EL (cell line): ENCODE measurements around the gene AOC3.
A peak's percentile ranks its signal among the peaks of the same experiment; 100 is the strongest.
"Not testable (repeated sequence)": the region's sequence is repeated elsewhere in the genome, so short reads cannot be mapped to it uniquely, and the experiment has no call there.

ENCODE experiments used
- DNase-seq: peaks from one replicate; pipeline ENCODE4 v3.0.0-alpha.2; 2016

AOC3 gene

GRCh38 chr17:42867694-42868261 is 16.8 kb downstream of the AOC3 start:
- not testable (repeated sequence) for DNase-seq

DNA sequence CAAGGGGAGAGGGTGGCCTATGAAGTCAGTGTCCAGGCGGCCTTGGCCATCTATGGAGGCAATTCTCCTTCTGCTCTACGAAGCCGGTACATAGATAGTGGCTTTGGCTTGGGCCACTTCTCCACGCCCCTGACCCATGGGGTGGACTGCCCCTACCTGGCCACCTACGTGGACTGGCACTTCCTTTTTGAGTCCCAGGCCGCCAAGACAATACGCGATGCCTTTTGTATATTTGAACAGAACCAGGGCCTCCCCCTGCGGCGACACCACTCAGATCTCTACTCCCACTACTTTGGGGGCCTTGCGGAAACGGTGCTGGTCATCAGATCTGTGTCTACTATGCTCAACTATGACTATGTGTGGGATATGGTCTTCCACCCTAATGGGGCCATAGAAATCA is 17.3 kb downstream of the AOC3 start:
- no peak for DNase-seq

DNA sequence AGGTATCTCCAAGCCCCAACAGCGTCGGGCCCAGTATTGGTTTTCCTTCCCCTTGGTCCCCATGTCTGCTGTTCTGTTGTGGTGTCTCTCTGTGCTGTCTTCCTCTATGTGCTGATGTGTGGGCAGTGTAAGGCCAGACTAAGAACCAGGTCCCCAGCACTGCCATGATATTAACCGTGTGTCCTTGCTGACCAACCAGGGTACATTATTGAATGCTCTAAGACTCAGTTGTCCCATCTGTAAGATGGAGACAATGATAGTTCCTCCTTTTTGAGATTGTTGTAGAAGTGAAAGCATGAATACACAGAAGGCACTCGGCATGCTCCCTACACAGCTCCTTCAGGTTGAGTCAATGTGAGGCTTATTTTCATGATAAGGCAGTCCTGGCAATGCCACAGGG is 20.6 kb downstream of the AOC3 start:
- DNase-seq, result no peak

- no peak for DNase-seq
Measured at GRCh38 chr17:42872251-42872965, 21.4 kb downstream of the AOC3 start.

DNA sequence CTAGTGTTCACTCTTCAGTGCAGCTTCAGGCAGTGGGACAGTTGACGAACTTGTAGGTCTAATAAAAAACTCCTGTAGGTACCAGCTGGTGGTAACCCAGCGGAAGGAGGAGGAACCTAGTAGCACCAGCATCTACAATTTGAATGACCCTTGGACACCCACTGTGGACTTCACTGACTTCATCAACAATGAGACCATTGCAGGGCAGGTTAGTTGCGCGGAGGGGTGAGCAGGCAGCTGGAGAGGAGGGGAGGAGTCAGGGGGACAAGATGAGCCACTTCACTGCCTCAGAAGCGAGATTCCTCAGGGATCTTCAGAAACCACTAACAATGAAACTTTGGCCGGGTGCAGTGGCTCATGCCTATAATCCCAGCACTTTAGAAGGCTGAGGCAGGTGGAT is 22.3 kb downstream of the AOC3 start:
- no peak for DNase-seq

- DNase-seq, result not testable (repeated sequence)
Measured at GRCh38 chr17:42873932-42874695, 23.1 kb downstream of the AOC3 start.

- DNase-seq, result no peak
Measured at GRCh38 chr17:42877037-42877436, 26.0 kb downstream of the AOC3 start.

GRCh38 chr17:42878123-42878880 is 27.3 kb downstream of the AOC3 start:
- no peak for DNase-seq

GRCh38 chr17:42878924-42879595 is 28.1 kb downstream of the AOC3 start:
- no peak for DNase-seq

DNA sequence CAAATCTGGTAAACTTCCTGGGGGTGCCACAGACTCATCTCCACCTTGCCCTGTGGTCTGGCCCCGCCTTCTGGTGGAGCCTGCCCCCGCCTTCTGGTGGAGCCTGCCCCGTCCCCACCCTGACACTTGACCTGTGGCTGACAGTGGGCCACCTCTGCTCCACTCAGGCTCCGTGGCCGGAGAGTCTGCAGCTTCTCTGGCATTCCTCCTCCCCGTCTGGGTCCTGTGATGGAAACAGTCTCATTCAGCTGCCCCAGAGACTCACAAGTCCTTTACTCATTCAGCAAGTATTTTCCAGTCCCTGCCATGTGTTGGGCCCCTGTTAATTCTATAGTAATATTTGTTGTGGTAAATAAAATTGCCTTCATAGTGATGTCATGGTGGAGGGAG is 28.6 kb downstream of the AOC3 start:
- DNase-seq, result peak; percentile 65

DNA sequence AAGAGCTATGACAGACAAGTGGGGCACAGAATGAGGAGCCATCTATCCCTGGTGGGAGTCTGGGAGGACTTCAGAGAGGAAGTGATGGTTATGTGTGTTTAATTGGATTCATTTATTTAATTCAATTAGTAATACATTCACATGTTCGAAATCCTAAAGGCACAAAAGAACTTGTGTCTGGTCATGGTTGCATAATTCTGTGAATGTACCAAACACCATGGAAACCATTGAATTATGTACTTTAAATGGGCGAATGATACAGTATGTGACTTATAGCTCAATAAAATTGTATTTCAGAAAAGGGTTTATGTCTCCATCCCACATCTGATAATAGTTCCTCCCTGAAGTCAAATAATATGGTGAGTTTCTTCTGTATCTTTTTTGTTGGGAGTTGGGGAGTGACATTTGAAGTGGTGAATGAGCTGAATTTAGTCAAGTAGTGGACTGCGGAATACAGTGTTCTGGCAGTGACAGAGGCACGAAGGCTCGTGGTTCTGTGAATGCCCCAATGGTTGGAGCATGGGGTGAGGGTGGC is 29.8 kb downstream of the AOC3 start:
- no peak for DNase-seq

- not testable (repeated sequence) for DNase-seq
Measured at GRCh38 chr17:42881706-42882105, 30.7 kb downstream of the AOC3 start.

GRCh38 chr17:42882166-42882565 is 31.2 kb downstream of the AOC3 start:
- no peak for DNase-seq

DNA sequence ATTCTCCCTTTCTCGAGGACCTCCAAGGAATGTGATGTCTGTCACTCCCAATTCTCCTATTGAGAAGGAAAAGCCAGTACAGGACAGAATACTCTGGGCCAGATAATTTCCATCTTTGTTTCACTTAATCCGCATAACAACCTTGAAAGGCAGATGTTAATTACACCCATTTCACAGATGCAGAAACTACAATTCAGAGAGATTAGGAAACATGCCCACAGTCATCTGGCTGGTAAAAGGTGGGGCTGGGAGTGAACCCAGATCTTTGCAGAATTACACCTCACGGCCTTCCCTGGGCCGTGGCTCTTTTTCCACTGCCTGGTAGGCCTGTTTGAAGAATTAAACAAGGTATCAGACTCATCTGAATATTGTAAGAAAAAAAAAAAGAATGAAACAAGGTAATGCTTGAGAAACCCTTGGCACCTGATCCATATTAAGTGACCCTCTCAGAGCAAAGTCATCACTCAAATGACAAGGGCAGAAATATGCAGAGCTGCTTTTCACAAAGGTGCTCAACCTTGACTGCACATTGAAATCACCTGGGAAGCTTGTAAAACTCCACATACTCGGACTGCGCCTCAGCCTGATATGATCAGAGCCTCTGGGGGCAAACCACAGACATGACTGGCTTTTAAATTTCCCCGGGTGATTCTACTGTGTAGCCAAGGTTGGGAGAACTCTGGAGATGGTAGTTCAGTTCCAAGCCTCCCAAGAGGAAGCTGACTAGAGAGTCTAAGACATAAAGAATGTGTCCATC is 33.0 kb downstream of the AOC3 start:
- no peak for DNase-seq

DNA sequence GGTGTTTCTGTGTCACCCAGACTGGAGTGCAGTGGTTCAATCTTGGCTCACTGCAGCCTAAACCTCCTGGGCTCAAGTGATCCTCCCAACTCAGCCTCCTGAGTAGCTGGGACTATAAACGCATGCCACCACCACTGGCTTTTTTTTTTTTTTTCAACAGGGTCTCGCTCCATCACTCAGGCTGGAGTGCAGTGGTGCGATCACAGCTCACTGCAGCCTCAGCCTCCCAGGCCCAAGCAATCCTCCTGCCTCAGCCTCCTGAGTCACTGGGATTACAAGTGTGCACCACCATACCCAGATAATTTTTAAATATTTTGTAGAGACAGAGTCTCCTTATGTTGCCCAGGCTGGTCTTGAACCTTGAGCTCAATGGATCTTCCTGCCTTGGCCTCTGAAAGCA is 34.8 kb downstream of the AOC3 start:
- not testable (repeated sequence) for DNase-seq

- no peak for DNase-seq
Measured at GRCh38 chr17:42886283-42887176, 35.5 kb downstream of the AOC3 start.

DNA sequence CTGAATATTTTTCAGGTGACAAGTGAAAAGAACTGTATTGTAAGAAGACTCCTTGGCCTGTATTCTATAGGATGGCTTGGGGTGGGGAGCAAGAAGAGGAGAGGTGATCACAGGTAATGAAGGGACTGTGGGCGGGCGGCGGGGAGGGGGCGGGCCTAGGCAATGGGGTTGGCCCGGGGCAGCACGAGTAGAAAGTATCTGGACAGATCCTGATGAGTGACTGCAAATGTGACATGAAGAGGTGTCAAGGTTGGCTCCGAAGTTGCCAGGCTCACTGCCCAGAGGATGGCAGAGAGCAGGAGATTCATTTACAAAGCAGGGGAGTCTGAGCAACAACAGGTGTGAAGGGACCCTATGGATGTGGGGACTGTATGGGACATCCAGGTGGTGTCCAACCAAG is 38.8 kb downstream of the AOC3 start:
- DNase-seq, result no peak

GRCh38 chr17:42891539-42892152 is 40.6 kb downstream of the AOC3 start:
- DNase-seq, result no peak

- no peak for DNase-seq
Measured at GRCh38 chr17:42893359-42893758, 42.4 kb downstream of the AOC3 start.
